HepG2 (cell line): ENCODE measurements around the gene ERVH48-1. TPM values are rescaled to one million over a fixed set of nuclear protein-coding genes. Genes with fewer than 3 reads are reported as not detected.
A peak's percentile ranks its signal among the peaks of the same experiment; 100 is the strongest.

Experiments
- ATF1 ChIP-seq: IDR thresholded peaks from 2 replicates; pipeline ENCODE4 v1.6.1; 2016; ENCODE audit warnings: mild to moderate bottlenecking, control low read depth
- BCL6 ChIP-seq: IDR thresholded peaks from 2 replicates; pipeline ENCODE4 v1.6.1; 2016; ENCODE audit warnings: missing genetic modification reagents, missing compliant biosample characterization
- CAMTA2 ChIP-seq: sonication (generic); formaldehyde crosslinking; IDR thresholded peaks from 2 replicates; pipeline ENCODE4 v1.4.0; 2020; ENCODE audit warnings: mild to moderate bottlenecking, missing genetic modification reagents, borderline replicate concordance
- DR1 ChIP-seq: sonication (generic); formaldehyde crosslinking; IDR thresholded peaks from 2 replicates; pipeline ENCODE4 v1.8.0; 2021; ENCODE audit warnings: mild to moderate bottlenecking, missing genetic modification reagents, inconsistent platforms
- IKZF1 ChIP-seq: fragments of 450-650 bp; IDR thresholded peaks from 2 replicates; pipeline ENCODE4 v1.7.1; 2016
- JUN ChIP-seq: sonication (generic); formaldehyde crosslinking; IDR thresholded peaks from 2 replicates; pipeline ENCODE4 v1.4.0; 2020; ENCODE audit warnings: mild to moderate bottlenecking, missing genetic modification reagents
- MYC ChIP-seq: sonication (generic); formaldehyde crosslinking; IDR thresholded peaks from 2 replicates; pipeline ENCODE4 v1.9.0; 2021; ENCODE audit warnings: missing genetic modification reagents, borderline replicate concordance
- NFYB ChIP-seq: sonication (generic); formaldehyde crosslinking; IDR thresholded peaks from 2 replicates; pipeline ENCODE4 v1.4.0; 2020; ENCODE audit warnings: missing genetic modification reagents
- PRMT3 ChIP-seq: sonication (generic); formaldehyde crosslinking; IDR thresholded peaks from 2 replicates; pipeline ENCODE4 v1.8.1; 2022; ENCODE audit warnings: low read depth, mild to moderate bottlenecking, moderate library complexity, missing genetic modification reagents, borderline replicate concordance
- RELA ChIP-seq: sonication (generic); formaldehyde crosslinking; IDR thresholded peaks from 2 replicates; pipeline ENCODE4 v1.4.0; 2020; ENCODE audit warnings: missing genetic modification reagents
- SNAPC2 ChIP-seq: sonication (generic); formaldehyde crosslinking; IDR thresholded peaks from 2 replicates; pipeline ENCODE4 v1.8.1; 2022; ENCODE audit warnings: mild to moderate bottlenecking, missing genetic modification reagents
- TCF7 ChIP-seq: sonication (generic); IDR thresholded peaks from 2 replicates; pipeline ENCODE4 v1.6.1; 2016; ENCODE audit warnings: antibody characterized with exemption, low read depth
- U2AF1 ChIP-seq: fragments of 200-400 bp; formaldehyde crosslinking; optimal IDR thresholded peaks from 2 replicates; pipeline ENCODE3; 2017; ENCODE audit warnings: mild to moderate bottlenecking, low read depth, low read length
- ZBTB3 ChIP-seq: sonication (generic); formaldehyde crosslinking; IDR thresholded peaks from 2 replicates; pipeline ENCODE4 v1.4.0; 2020; ENCODE audit warnings: low read depth, mild to moderate bottlenecking, moderate library complexity, missing genetic modification reagents, borderline replicate concordance
- ZBTB38 ChIP-seq: sonication (generic); formaldehyde crosslinking; IDR thresholded peaks from 2 replicates; pipeline ENCODE4 v1.5.1; 2020; ENCODE audit warnings: mild to moderate bottlenecking, missing genetic modification reagents
- ZNF10 ChIP-seq: sonication (generic); formaldehyde crosslinking; IDR thresholded peaks from 2 replicates; pipeline ENCODE4 v1.4.0; 2020; ENCODE audit warnings: mild to moderate bottlenecking, low read depth, missing genetic modification reagents, borderline replicate concordance
- ZNF30 ChIP-seq: sonication (generic); formaldehyde crosslinking; IDR thresholded peaks from 2 replicates; pipeline ENCODE4 v1.5.0; 2020; ENCODE audit warnings: mild to moderate bottlenecking, missing genetic modification reagents
- ZNF343 ChIP-seq: sonication (generic); formaldehyde crosslinking; IDR thresholded peaks from 2 replicates; pipeline ENCODE4 v1.4.0; 2020; ENCODE audit warnings: mild to moderate bottlenecking, missing genetic modification reagents
- ZNF615 ChIP-seq: sonication (generic); formaldehyde crosslinking; IDR thresholded peaks from 2 replicates; pipeline ENCODE4 v1.5.0; 2020; ENCODE audit warnings: mild to moderate bottlenecking, missing genetic modification reagents, borderline replicate concordance
- ZNF775 ChIP-seq: sonication (generic); formaldehyde crosslinking; IDR thresholded peaks from 2 replicates; pipeline ENCODE4 v1.4.0; 2020; ENCODE audit warnings: missing genetic modification reagents, mild to moderate bottlenecking, moderate library complexity, borderline replicate concordance
- polyA plus RNA-seq, 8 experiments: library from polyadenylated mRNA; depleted of rRNA in 3 of 8; stranded (reverse) in 7 of 8; unstranded in 1 of 8; fragments of >200 nt; fragmentation: Illumina TruSeq in 4 of 8; extraction: Trizol in 4 of 8; gene quantifications; 2 replicates each; pipeline versions ENCODE4 v1.2.1 to v1.2.3, GENCODE V29; 2011 to 2016; ENCODE audit warnings: low read depth in 4 of 8, missing spikeins in 1 of 8, mixed read lengths in 1 of 8; ENCODE audit not compliant: insufficient read depth in 1 of 8
- total RNA-seq, 5 experiments: library from RNA; depleted of rRNA; stranded (reverse); fragments of >200 nt; fragmentation: Illumina TruSeq; extraction: Trizol; gene quantifications; 2 replicates each; pipeline ENCODE4 v1.2.3, GENCODE V29; 2016; ENCODE audit warnings: low read depth in 1 of 5
- TF ChIP-seq, protein P1 (sequence below): sonication (generic); formaldehyde crosslinking; IDR thresholded peaks from 2 replicates; pipeline ENCODE4 v1.4.0; 2020; ENCODE audit warnings: missing genetic modification reagents
- TF ChIP-seq, protein P2 (sequence below): sonication (generic); formaldehyde crosslinking; IDR thresholded peaks from 2 replicates; pipeline ENCODE4 v1.4.0; 2020; ENCODE audit warnings: missing genetic modification reagents
- TF ChIP-seq, protein P3 (sequence below): sonication (generic); formaldehyde crosslinking; IDR thresholded peaks from 2 replicates; pipeline ENCODE4 v1.9.0; 2022; ENCODE audit warnings: low read depth, missing genetic modification reagents
- TF ChIP-seq, protein P4 (sequence below): sonication (generic); formaldehyde crosslinking; IDR thresholded peaks from 2 replicates; pipeline ENCODE4 v1.8.1; 2022; ENCODE audit warnings: mild to moderate bottlenecking, missing genetic modification reagents

Gene ERVH48-1
- total and polyA plus RNA-seq, 2 of the 13 experiments (the other 11 are each of a cell fraction or from before 2014, with no cell fraction given) = 1.8 TPM; not detected in 1

DNA sequence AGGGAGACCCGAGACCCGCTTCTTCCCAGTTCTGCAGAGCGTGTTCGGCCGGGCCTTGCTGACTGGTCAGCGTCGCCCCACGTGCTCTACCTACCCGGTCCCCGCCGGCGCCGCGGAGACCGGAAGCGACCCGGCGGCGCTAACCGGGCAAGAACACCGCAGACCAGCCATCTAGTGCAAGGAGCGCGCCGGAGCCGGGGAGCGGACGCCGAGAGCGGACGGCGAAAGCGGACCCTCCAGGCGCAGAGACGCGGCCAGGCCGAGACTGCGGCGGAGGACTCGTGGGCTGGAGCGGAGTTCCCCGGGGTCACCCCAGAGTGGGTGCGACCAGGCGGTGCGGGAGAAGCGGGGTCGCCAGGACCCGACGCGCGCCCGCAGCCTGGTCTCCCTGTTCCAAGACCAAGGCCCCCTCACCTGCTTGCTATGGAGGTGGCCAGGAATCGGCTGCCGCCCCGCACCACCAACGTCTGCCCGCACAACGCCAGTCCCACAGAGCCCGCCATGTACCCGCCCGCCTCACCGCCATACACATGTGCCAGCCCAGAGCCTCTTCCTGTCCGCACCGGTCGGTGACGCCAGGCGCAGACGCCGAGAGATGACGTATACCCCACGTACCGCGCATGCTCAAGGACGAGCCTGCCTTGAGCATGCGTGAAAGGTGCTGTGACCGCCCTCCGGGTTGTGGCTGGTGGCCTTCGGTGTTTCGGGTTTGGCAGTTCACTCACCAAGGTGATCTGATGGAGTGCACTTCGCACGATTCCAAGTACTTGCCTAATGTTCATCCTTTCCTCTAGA lies 46.2 kb downstream of the ERVH48-1 start, which contains the start of gene WDR4 (continued):
- TF ChIP-seq, protein P1, sequence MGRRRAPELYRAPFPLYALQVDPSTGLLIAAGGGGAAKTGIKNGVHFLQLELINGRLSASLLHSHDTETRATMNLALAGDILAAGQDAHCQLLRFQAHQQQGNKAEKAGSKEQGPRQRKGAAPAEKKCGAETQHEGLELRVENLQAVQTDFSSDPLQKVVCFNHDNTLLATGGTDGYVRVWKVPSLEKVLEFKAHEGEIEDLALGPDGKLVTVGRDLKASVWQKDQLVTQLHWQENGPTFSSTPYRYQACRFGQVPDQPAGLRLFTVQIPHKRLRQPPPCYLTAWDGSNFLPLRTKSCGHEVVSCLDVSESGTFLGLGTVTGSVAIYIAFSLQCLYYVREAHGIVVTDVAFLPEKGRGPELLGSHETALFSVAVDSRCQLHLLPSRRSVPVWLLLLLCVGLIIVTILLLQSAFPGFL = 0 out of 2 replicates have a peak, but pooled peaks have one; percentile 48
- TF ChIP-seq, protein P2, sequence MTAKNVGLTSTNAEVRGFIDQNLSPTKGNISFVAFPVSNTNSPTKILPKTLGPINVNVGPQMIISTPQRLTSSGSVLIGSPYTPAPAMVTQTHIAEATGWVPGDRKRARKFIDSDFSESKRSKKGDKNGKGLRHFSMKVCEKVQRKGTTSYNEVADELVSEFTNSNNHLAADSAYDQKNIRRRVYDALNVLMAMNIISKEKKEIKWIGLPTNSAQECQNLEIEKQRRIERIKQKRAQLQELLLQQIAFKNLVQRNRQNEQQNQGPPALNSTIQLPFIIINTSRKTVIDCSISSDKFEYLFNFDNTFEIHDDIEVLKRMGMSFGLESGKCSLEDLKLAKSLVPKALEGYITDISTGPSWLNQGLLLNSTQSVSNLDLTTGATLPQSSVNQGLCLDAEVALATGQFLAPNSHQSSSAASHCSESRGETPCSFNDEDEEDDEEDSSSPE (CRISPR knock-in tag) = peak; percentile 52
- TF ChIP-seq JUN (CRISPR knock-in tag) (no peak), ZNF775 (CRISPR knock-in tag) (peak; percentile 85; the same call in 1 of the 2 replicates), ATF1 (peak; percentile 99), ZNF10 (CRISPR knock-in tag) (no peak), U2AF1 (peak; percentile 30), ZNF30 (no peak; the same call in 1 of the 2 replicates), RELA (CRISPR knock-in tag) (no peak), MYC (CRISPR knock-in tag) (peak; percentile 98), BCL6 (CRISPR knock-in tag) (0 out of 2 replicates have a peak, but pooled peaks have one; percentile 0), DR1 (CRISPR knock-in tag) (peak; percentile 67), ZNF343 (CRISPR knock-in tag) (peak; percentile 91), SNAPC2 (no peak; the same call in 1 of the 2 replicates), ZBTB38 (peak; percentile 79), ZBTB3 (CRISPR knock-in tag) (no peak), ZNF615 (CRISPR knock-in tag) (0 out of 2 replicates have a peak, but pooled peaks have one; percentile 48), IKZF1 (no peak), TCF7 (no peak), NFYB (CRISPR knock-in tag) (peak; percentile 86), CAMTA2 (CRISPR knock-in tag) (no peak; the same call in 1 of the 2 replicates), PRMT3 (no peak)
- TF ChIP-seq, protein P3, sequence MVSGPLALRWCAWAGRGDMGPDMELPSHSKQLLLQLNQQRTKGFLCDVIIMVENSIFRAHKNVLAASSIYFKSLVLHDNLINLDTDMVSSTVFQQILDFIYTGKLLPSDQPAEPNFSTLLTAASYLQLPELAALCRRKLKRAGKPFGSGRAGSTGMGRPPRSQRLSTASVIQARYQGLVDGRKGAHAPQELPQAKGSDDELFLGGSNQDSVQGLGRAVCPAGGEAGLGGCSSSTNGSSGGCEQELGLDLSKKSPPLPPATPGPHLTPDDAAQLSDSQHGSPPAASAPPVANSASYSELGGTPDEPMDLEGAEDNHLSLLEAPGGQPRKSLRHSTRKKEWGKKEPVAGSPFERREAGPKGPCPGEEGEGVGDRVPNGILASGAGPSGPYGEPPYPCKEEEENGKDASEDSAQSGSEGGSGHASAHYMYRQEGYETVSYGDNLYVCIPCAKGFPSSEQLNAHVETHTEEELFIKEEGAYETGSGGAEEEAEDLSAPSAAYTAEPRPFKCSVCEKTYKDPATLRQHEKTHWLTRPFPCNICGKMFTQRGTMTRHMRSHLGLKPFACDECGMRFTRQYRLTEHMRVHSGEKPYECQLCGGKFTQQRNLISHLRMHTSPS (CRISPR knock-in tag) = 0 out of 2 replicates have a peak, but pooled peaks have one; percentile 27
- TF ChIP-seq, protein P4, sequence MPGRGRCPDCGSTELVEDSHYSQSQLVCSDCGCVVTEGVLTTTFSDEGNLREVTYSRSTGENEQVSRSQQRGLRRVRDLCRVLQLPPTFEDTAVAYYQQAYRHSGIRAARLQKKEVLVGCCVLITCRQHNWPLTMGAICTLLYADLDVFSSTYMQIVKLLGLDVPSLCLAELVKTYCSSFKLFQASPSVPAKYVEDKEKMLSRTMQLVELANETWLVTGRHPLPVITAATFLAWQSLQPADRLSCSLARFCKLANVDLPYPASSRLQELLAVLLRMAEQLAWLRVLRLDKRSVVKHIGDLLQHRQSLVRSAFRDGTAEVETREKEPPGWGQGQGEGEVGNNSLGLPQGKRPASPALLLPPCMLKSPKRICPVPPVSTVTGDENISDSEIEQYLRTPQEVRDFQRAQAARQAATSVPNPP (CRISPR knock-in tag) = no peak; the same call in 1 of the 2 replicates
